RWPE1 (cell line): ENCODE results near the gene CNTN4.
A peak's percentile ranks its signal among the peaks of the same experiment; 100 is the strongest.

Experiments used
- CTCF ChIA-PET: fragments of 350-600 bp; sonication (Branson Sonifier 250); formaldehyde crosslinking; extraction: SDS; loops from one replicate; lab custom pipeline; 2021; lab: Yijun Ruan, JAX
- POLR2A ChIA-PET: fragments of 400-600 bp; formaldehyde crosslinking; extraction: SDS; loops from one replicate; lab custom pipeline; 2020; ENCODE audit warnings: antibody characterized with exemption; ENCODE audit not compliant: low non-redundant PET; lab: Yijun Ruan, JAX
- DNase-seq: peaks from one replicate; pipeline ENCODE4 v3.0.0; 2012; ENCODE audit warnings: low spot score
- H3K27ac ChIP-seq: fragments of 450-650 bp; 2 replicates; pipeline ENCODE4 v1.5.1; 2017
- CTCF ChIP-seq: fragments of 450-650 bp; conservative IDR thresholded peaks from 2 replicates; pipeline ENCODE4 v1.5.1; 2017; ENCODE audit warnings: low read depth, mild to moderate bottlenecking

Gene CNTN4

GRCh38 chr3:2141482-2141881 lies 42.8 kb downstream of the CNTN4 start:
- no peak for DNase-seq
- TF ChIP-seq CTCF = no peak
- no peak overlapping the region for H3K27ac ChIP-seq
- ChIA-PET POLR2A (no interaction called here), CTCF (no interaction called here)

DNA sequence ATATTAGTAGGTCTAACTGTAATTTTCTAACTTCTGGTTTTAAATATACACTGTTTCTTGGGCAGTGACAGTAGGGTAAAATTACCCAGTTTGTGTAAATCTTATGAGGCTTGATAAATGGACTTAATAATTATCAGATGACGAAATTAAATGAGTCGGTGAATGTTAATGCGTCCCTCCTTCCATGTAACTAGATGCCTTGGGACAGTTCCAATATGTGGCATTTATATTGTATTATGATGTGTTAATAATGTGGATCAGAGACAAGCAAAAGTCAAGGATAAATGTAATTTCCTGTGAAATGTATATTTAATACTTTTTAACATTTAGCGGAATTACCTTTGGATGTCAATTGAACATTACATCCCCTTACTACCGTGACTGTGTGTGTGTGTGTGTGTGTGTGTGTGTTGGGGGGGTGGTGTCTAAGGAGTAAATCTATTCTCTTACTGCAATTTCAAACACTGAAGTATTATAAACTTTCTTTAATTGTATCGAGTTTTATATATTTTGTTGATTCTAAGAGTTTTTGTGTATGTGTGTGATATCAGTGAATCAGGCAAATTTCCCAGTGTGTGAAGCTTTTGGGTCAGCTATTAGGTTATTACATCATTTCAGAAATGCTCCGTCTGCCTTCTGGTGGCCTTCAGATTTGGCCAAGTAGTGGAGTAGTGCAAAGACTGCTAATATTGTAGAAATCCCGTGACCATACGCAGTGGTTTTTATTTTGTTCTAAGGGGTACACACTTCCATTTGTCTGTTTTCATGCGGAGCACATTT lies 50.1 kb downstream of the CNTN4 start:
- DNase-seq = no peak
- POLR2A ChIA-PET = no interaction called here
- no peak for TF ChIP-seq CTCF
- CTCF ChIA-PET = no interaction called here
- H3K27ac ChIP-seq = no peak overlapping the region

GRCh38 chr3:2153053-2153452 lies 54.4 kb downstream of the CNTN4 start:
- TF ChIP-seq CTCF = no peak
- CTCF ChIA-PET = no interaction called here
- DNase-seq = no peak
- no peak overlapping the region for H3K27ac ChIP-seq
- POLR2A ChIA-PET = no interaction called here

DNA sequence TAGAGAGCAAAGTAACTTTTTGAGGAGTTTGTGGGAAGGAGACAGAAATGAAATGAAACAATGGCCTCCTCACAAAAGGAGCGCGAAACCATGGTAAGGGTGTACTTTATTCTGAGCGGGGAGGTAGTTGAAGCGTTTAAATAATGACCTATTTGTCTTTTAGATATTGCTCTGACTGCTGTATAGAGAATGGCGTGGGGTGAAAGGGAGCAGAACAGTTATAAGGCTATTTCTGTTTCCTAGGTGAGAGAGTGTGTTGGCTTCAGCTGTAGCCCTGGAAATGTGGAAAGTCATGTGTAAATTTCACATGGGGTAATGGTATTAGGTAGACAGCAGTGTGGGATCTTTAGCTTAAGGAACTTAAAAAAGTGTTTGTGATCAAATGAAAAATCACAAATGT lies 54.9 kb downstream of the CNTN4 start:
- ChIA-PET CTCF (no interaction called here), POLR2A (no interaction called here)
- no peak overlapping the region for H3K27ac ChIP-seq
- TF ChIP-seq CTCF = no peak
- no peak for DNase-seq

GRCh38 chr3:2154621-2155020 lies 56.0 kb downstream of the CNTN4 start:
- POLR2A ChIA-PET = no interaction called here
- CTCF ChIA-PET = no interaction called here
- H3K27ac ChIP-seq = no peak overlapping the region
- no peak for TF ChIP-seq CTCF
- DNase-seq = no peak

GRCh38 chr3:2156244-2156847 lies 57.7 kb downstream of the CNTN4 start:
- ChIA-PET POLR2A (no interaction called here), CTCF (no interaction called here)
- TF ChIP-seq CTCF = 0 out of 2 replicates have a peak, but pooled peaks have one; percentile 7
- H3K27ac ChIP-seq = no peak overlapping the region
- DNase-seq = no peak
